ENCODE measurements around the gene TMEM9. TPM values are rescaled to one million over a fixed set of nuclear protein-coding genes. Genes with fewer than 3 reads are reported as not detected.
A peak's percentile ranks its signal among the peaks of the same experiment; 100 is the strongest.

The TMEM9 gene
- total RNA-seq, 2 experiments from 2014 or later = 19.7 to 20.5 TPM

- H3K27ac Mint-ChIP-seq = no peak overlapping the region
- H3K36me3 Mint-ChIP-seq (ENCODE audit: low read depth) = no peaks in the 10 kb centered on the region
- H3K27me3 Mint-ChIP-seq (ENCODE audit: low read depth) = peaks cover 13% of the 10 kb centered on the region
- intact Hi-C loops (cut with micrococcal nuclease) = loop anchor here (1.0 kb wide), 1 partner anchor 35 kb away; no protein-coding TSS in a partner anchor
- no peaks in the 10 kb centered on the region for H3K9me3 Mint-ChIP-seq
- CTCF ChIA-PET = interaction anchor here (1.1 kb wide), 1 partner anchor 35 kb away, joined by 6 read pairs; no protein-coding TSS in a partner anchor
- H3K4me1 Mint-ChIP-seq (ENCODE audit: low read depth) = no peaks in the 10 kb centered on the region
- no peak overlapping the region for H3K4me3 Mint-ChIP-seq
- peak; percentile 17 for DNase-seq
Measured at GRCh38 chr1:201184307-201185122, 30.2 kb upstream of the TMEM9 start.

GRCh38 chr1:201183753-201184152, 29.5 kb upstream of the TMEM9 start:
- peaks cover 16% of the 10 kb centered on the region for H3K27me3 Mint-ChIP-seq (ENCODE audit: low read depth)
- H3K27ac Mint-ChIP-seq = no peak overlapping the region
- no peaks in the 10 kb centered on the region for H3K4me1 Mint-ChIP-seq (ENCODE audit: low read depth)
- CTCF ChIA-PET = interaction anchor here (1.1 kb wide), 1 partner anchor 34 kb away, joined by 6 read pairs; no protein-coding TSS in a partner anchor
- H3K9me3 Mint-ChIP-seq = peaks cover 6% of the 10 kb centered on the region
- no peaks in the 10 kb centered on the region for H3K36me3 Mint-ChIP-seq (ENCODE audit: low read depth)
- DNase-seq = no peak
- intact Hi-C loops (cut with micrococcal nuclease) = no loop called here
- no peak overlapping the region for H3K4me3 Mint-ChIP-seq

- CTCF ChIA-PET = no interaction called here
- no peak overlapping the region for H3K4me3 Mint-ChIP-seq
- H3K4me1 Mint-ChIP-seq (ENCODE audit: low read depth) = no peaks in the 10 kb centered on the region
- intact Hi-C loops (cut with micrococcal nuclease) = no loop called here
- no peaks in the 10 kb centered on the region for H3K36me3 Mint-ChIP-seq (ENCODE audit: low read depth)
- peaks cover 17% of the 10 kb centered on the region for H3K27me3 Mint-ChIP-seq (ENCODE audit: low read depth)
- no peak for DNase-seq
- H3K27ac Mint-ChIP-seq = no peak overlapping the region
- peaks cover 7% of the 10 kb centered on the region for H3K9me3 Mint-ChIP-seq
Measured at GRCh38 chr1:201183209-201183608, 28.9 kb upstream of the TMEM9 start.

GRCh38 chr1:201181726-201182125, 27.5 kb upstream of the TMEM9 start:
- H3K27ac Mint-ChIP-seq = no peak overlapping the region
- H3K27me3 Mint-ChIP-seq (ENCODE audit: low read depth) = peaks cover 19% of the 10 kb centered on the region
- H3K9me3 Mint-ChIP-seq = peaks cover 7% of the 10 kb centered on the region
- intact Hi-C loops (cut with micrococcal nuclease) = no loop called here
- DNase-seq = no peak
- no peaks in the 10 kb centered on the region for H3K4me1 Mint-ChIP-seq (ENCODE audit: low read depth)
- H3K36me3 Mint-ChIP-seq (ENCODE audit: low read depth) = no peaks in the 10 kb centered on the region
- H3K4me3 Mint-ChIP-seq = no peak overlapping the region
- CTCF ChIA-PET = interaction anchor here (1.0 kb wide), 1 partner anchor 39 kb away, joined by 3 read pairs; no protein-coding TSS in a partner anchor

- intact Hi-C loops (cut with micrococcal nuclease) = no loop called here
- H3K4me1 Mint-ChIP-seq (ENCODE audit: low read depth) = no peaks in the 10 kb centered on the region
- H3K27me3 Mint-ChIP-seq (ENCODE audit: low read depth) = peaks cover 19% of the 10 kb centered on the region
- H3K4me3 Mint-ChIP-seq = no peak overlapping the region
- DNase-seq = no peak
- CTCF ChIA-PET = interaction anchor here (1.0 kb wide), 1 partner anchor 39 kb away, joined by 3 read pairs; no protein-coding TSS in a partner anchor
- H3K36me3 Mint-ChIP-seq (ENCODE audit: low read depth) = no peaks in the 10 kb centered on the region
- peaks cover 7% of the 10 kb centered on the region for H3K9me3 Mint-ChIP-seq
- H3K27ac Mint-ChIP-seq = no peak overlapping the region
Measured at GRCh38 chr1:201181323-201181722, 27.0 kb upstream of the TMEM9 start.

GRCh38 chr1:201180901-201181300, 26.6 kb upstream of the TMEM9 start:
- H3K4me3 Mint-ChIP-seq = no peak overlapping the region
- intact Hi-C loops (cut with micrococcal nuclease) = no loop called here
- no peak for DNase-seq
- CTCF ChIA-PET = interaction anchor here (1.0 kb wide), 1 partner anchor 39 kb away, joined by 3 read pairs; no protein-coding TSS in a partner anchor
- no peaks in the 10 kb centered on the region for H3K4me1 Mint-ChIP-seq (ENCODE audit: low read depth)
- H3K9me3 Mint-ChIP-seq = peaks cover 7% of the 10 kb centered on the region
- no peak overlapping the region for H3K27ac Mint-ChIP-seq
- no peaks in the 10 kb centered on the region for H3K36me3 Mint-ChIP-seq (ENCODE audit: low read depth)
- H3K27me3 Mint-ChIP-seq (ENCODE audit: low read depth) = peaks cover 19% of the 10 kb centered on the region

- Mint-ChIP-seq H3K9me3 (peaks cover 7% of the 10 kb centered on the region), H3K4me1 (ENCODE audit: low read depth) (no peaks in the 10 kb centered on the region), H3K27me3 (ENCODE audit: low read depth) (peaks cover 19% of the 10 kb centered on the region), H3K4me3 (no peak overlapping the region), H3K27ac (no peak overlapping the region), H3K36me3 (ENCODE audit: low read depth) (no peaks in the 10 kb centered on the region)
- DNase-seq = no peak
- intact Hi-C loops (cut with micrococcal nuclease) = no loop called here
- CTCF ChIA-PET = no interaction called here
Measured at GRCh38 chr1:201180141-201180540, 25.9 kb upstream of the TMEM9 start.

GRCh38 chr1:201178718-201179117, 24.4 kb upstream of the TMEM9 start:
- no peak overlapping the region for H3K27ac Mint-ChIP-seq
- DNase-seq = no peak
- no peaks in the 10 kb centered on the region for H3K4me1 Mint-ChIP-seq (ENCODE audit: low read depth)
- H3K36me3 Mint-ChIP-seq (ENCODE audit: low read depth) = no peaks in the 10 kb centered on the region
- CTCF ChIA-PET = no interaction called here
- peaks cover 7% of the 10 kb centered on the region for H3K9me3 Mint-ChIP-seq
- no peak overlapping the region for H3K4me3 Mint-ChIP-seq
- H3K27me3 Mint-ChIP-seq (ENCODE audit: low read depth) = peaks cover 17% of the 10 kb centered on the region
- intact Hi-C loops (cut with micrococcal nuclease) = no loop called here

- Mint-ChIP-seq H3K27me3 (ENCODE audit: low read depth) (peaks cover 12% of the 10 kb centered on the region), H3K4me1 (ENCODE audit: low read depth) (peaks cover 7% of the 10 kb centered on the region), H3K4me3 (no peak overlapping the region), H3K27ac (no peak overlapping the region), H3K9me3 (peaks cover 7% of the 10 kb centered on the region), H3K36me3 (ENCODE audit: low read depth) (no peaks in the 10 kb centered on the region)
- CTCF ChIA-PET = no interaction called here
- DNase-seq = no peak
- intact Hi-C loops (cut with micrococcal nuclease) = no loop called here
Measured at GRCh38 chr1:201176940-201177339, 22.7 kb upstream of the TMEM9 start.

GRCh38 chr1:201175820-201176500, 21.7 kb upstream of the TMEM9 start:
- no peak for DNase-seq
- Mint-ChIP-seq H3K4me3 (no peak overlapping the region), H3K27me3 (ENCODE audit: low read depth) (peaks cover 13% of the 10 kb centered on the region), H3K36me3 (ENCODE audit: low read depth) (no peaks in the 10 kb centered on the region), H3K4me1 (ENCODE audit: low read depth) (peaks cover 13% of the 10 kb centered on the region), H3K9me3 (peaks cover 7% of the 10 kb centered on the region), H3K27ac (no peak overlapping the region)
- CTCF ChIA-PET = no interaction called here
- intact Hi-C loops (cut with micrococcal nuclease) = no loop called here

GRCh38 chr1:201173736-201174135, 19.5 kb upstream of the TMEM9 start:
- Mint-ChIP-seq H3K4me3 (no peak overlapping the region), H3K9me3 (peaks cover 1% of the 10 kb centered on the region), H3K27ac (no peak overlapping the region), H3K4me1 (ENCODE audit: low read depth) (peaks cover 21% of the 10 kb centered on the region), H3K27me3 (ENCODE audit: low read depth) (peaks cover 5% of the 10 kb centered on the region), H3K36me3 (ENCODE audit: low read depth) (no peaks in the 10 kb centered on the region)
- CTCF ChIA-PET = no interaction called here
- intact Hi-C loops (cut with micrococcal nuclease) = no loop called here
- DNase-seq = no peak

GRCh38 chr1:201172999-201173610, 18.8 kb upstream of the TMEM9 start:
- intact Hi-C loops (cut with micrococcal nuclease) = no loop called here
- peak; percentile 51 for DNase-seq
- H3K27ac Mint-ChIP-seq = no peak overlapping the region
- peaks cover 3% of the 10 kb centered on the region for H3K27me3 Mint-ChIP-seq (ENCODE audit: low read depth)
- H3K4me1 Mint-ChIP-seq (ENCODE audit: low read depth) = peaks cover 21% of the 10 kb centered on the region
- CTCF ChIA-PET = no interaction called here
- no peaks in the 10 kb centered on the region for H3K36me3 Mint-ChIP-seq (ENCODE audit: low read depth)
- H3K4me3 Mint-ChIP-seq = no peak overlapping the region
- no peaks in the 10 kb centered on the region for H3K9me3 Mint-ChIP-seq

Measured in activated naive CD4-positive, alpha-beta T cell treated with anti-CD3 and anti-CD28 coated beads for 36 hours (primary cell).